Endodermal cell (in vitro differentiated cells): ENCODE measurements around the gene TEX2. TPM values are rescaled to one million over a fixed set of nuclear protein-coding genes. Genes with fewer than 3 reads are reported as not detected.

Source experiments
- DNase-seq: peaks from one replicate; pipeline ENCODE4 v3.0.0-alpha.2; 2017
- H3K27ac ChIP-seq: 2 replicates; pipeline ENCODE4 v1.5.1; 2013; ENCODE audit warnings: mild to moderate bottlenecking, low read depth, low read length, moderate library complexity
- H3K27me3 ChIP-seq: 2 replicates; pipeline ENCODE4 v1.6.1; 2013; ENCODE audit warnings: mild to moderate bottlenecking, low read length, moderate library complexity; ENCODE audit not compliant: insufficient read depth, control insufficient read depth, poor library complexity, severe bottlenecking
- H3K36me3 ChIP-seq: 2 replicates; pipeline ENCODE4 v1.7.0; 2013; ENCODE audit warnings: mild to moderate bottlenecking, low read length, moderate library complexity; ENCODE audit not compliant: control insufficient read depth, insufficient read depth
- H3K4me1 ChIP-seq: one replicate; pipeline ENCODE4 v1.7.0; 2013; ENCODE audit warnings: low read length; ENCODE audit not compliant: control insufficient read depth, insufficient read depth
- H3K4me3 ChIP-seq: 2 replicates; pipeline ENCODE4 v1.5.1; 2013; ENCODE audit warnings: mild to moderate bottlenecking, low read length, moderate library complexity
- H3K9ac ChIP-seq: 2 replicates; pipeline ENCODE4 v1.6.1; 2013; ENCODE audit warnings: mild to moderate bottlenecking, low read length, moderate library complexity; ENCODE audit not compliant: poor library complexity, severe bottlenecking; ENCODE audit errors: extremely low read depth
- H3K9me3 ChIP-seq: 2 replicates; pipeline ENCODE4 v1.6.1; 2013; ENCODE audit warnings: mild to moderate bottlenecking, low read length, moderate library complexity; ENCODE audit not compliant: control insufficient read depth
- H3K27ac Mint-ChIP-seq: 2 replicates; pipeline ENCODE4 v1.8.0; 2020; ENCODE audit warnings: mixed read lengths
- H3K27me3 Mint-ChIP-seq: 2 replicates; pipeline ENCODE4 v1.8.0; 2021; ENCODE audit warnings: mild to moderate bottlenecking, mixed read lengths; ENCODE audit not compliant: insufficient read depth
- H3K36me3 Mint-ChIP-seq: 2 replicates; pipeline ENCODE4 v1.8.0; 2020; ENCODE audit warnings: low read depth, mixed read lengths
- H3K4me1 Mint-ChIP-seq: 2 replicates; pipeline ENCODE4 v1.8.0; 2020; ENCODE audit warnings: mixed read lengths
- H3K4me3 Mint-ChIP-seq: 2 replicates; pipeline ENCODE4 v1.8.0; 2020; ENCODE audit warnings: mild to moderate bottlenecking, moderate library complexity, mixed read lengths
- H3K9me3 Mint-ChIP-seq: 2 replicates; pipeline ENCODE4 v1.8.0; 2020; ENCODE audit warnings: mild to moderate bottlenecking, mixed read lengths
- WGBS, 2 experiments: methylation state at CpG; one replicate each; pipeline versions ENCODE4 v1.1.5 to v1.1.7; 2013; ENCODE audit warnings: missing lambda C conversion rate in 2 of 2, mixed read lengths in 1 of 2; ENCODE audit not compliant: insufficient coverage in 1 of 2, insufficient read length in 1 of 2; 5-methylcytosine and 5-hydroxymethylcytosine counted together
- total RNA-seq, 2 donors: library from RNA; stranded (reverse); fragmentation: NEBNext Ultra II Directional in 1 of 2; extraction: Animal tissue kit (Norgen Biotek cat#: 25700) in 1 of 2; gene quantifications; 2 replicates in 1 of 2; 3 replicates in 1 of 2; pipeline ENCODE4 v1.2.1, GENCODE V29; 2021
- TF ChIP-seq, protein P1 (sequence below): fragments of 200-600 bp; sonication (generic); conservative IDR thresholded peaks from 2 replicates; pipeline ENCODE4 v1.5.0; 2021; ENCODE audit warnings: antibody characterized with exemption, mild to moderate bottlenecking

Gene TEX2
- total RNA-seq, 2 donors from 2014 or later: 11.6 to 13.1 TPM

DNA sequence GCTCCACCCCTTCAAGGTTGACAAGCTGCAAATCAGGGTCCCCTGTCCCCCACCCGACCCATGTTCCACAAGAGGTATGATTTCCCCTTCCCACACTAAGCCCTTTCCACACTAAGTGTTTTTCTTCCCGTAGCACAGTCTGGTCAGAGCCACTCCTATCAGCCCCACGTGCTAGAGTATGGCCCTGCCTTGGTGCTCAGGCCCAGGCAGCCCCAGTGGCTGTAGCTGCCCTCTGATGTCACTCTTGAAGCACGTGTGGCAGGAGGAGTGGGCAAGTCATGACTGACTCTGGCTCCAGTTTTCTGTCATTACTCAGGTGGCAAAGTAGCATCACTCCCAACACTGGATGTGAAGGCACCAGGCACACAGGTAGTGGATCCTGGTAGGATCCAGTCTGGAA lies 97.7 kb downstream of the TEX2 start:
- Mint-ChIP-seq H3K4me3 (no peak overlapping the region), H3K9me3 (no peaks in the 10 kb centered on the region), H3K4me1 (peaks cover 5% of the 10 kb centered on the region), H3K27ac (no peak overlapping the region), H3K36me3 (peaks cover 9% of the 10 kb centered on the region), H3K27me3 (no peaks in the 10 kb centered on the region)
- Histone ChIP-seq H3K27me3 (no peaks in the 10 kb centered on the region), H3K9me3 (no peaks in the 10 kb centered on the region), H3K27ac (no peak overlapping the region), H3K9ac (no peak overlapping the region), H3K36me3 (no peaks in the 10 kb centered on the region), H3K4me3 (no peak overlapping the region), H3K4me1 (no peaks in the 10 kb centered on the region)
- TF ChIP-seq, protein P1, sequence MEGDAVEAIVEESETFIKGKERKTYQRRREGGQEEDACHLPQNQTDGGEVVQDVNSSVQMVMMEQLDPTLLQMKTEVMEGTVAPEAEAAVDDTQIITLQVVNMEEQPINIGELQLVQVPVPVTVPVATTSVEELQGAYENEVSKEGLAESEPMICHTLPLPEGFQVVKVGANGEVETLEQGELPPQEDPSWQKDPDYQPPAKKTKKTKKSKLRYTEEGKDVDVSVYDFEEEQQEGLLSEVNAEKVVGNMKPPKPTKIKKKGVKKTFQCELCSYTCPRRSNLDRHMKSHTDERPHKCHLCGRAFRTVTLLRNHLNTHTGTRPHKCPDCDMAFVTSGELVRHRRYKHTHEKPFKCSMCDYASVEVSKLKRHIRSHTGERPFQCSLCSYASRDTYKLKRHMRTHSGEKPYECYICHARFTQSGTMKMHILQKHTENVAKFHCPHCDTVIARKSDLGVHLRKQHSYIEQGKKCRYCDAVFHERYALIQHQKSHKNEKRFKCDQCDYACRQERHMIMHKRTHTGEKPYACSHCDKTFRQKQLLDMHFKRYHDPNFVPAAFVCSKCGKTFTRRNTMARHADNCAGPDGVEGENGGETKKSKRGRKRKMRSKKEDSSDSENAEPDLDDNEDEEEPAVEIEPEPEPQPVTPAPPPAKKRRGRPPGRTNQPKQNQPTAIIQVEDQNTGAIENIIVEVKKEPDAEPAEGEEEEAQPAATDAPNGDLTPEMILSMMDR: no peak
- 85 to 100% methylated on average over 3 to 4 of the region's 4 CpGs for WGBS, 2 experiments
- no peak for DNase-seq

GRCh38 chr17:64164596-64165285 lies 98.3 kb downstream of the TEX2 start:
- Mint-ChIP-seq H3K4me1 (peaks cover 5% of the 10 kb centered on the region), H3K27me3 (no peaks in the 10 kb centered on the region), H3K4me3 (no peak overlapping the region), H3K27ac (no peak overlapping the region), H3K36me3 (peaks cover 3% of the 10 kb centered on the region), H3K9me3 (no peaks in the 10 kb centered on the region)
- TF ChIP-seq, protein P1: no peak
- Histone ChIP-seq H3K27me3 (no peaks in the 10 kb centered on the region), H3K4me1 (no peaks in the 10 kb centered on the region), H3K4me3 (no peak overlapping the region), H3K27ac (no peak overlapping the region), H3K36me3 (no peaks in the 10 kb centered on the region), H3K9me3 (no peaks in the 10 kb centered on the region), H3K9ac (no peak overlapping the region)
- WGBS, 2 experiments: 96 to 100% methylated on average over 2 to 6 of the region's 6 CpGs
- DNase-seq: no peak

- H3K4me3 ChIP-seq: no peak overlapping the region
- Mint-ChIP-seq H3K4me1 (peaks cover 12% of the 10 kb centered on the region), H3K4me3 (no peak overlapping the region), H3K27ac (no peak overlapping the region), H3K36me3 (peaks cover 3% of the 10 kb centered on the region), H3K27me3 (no peaks in the 10 kb centered on the region), H3K9me3 (no peaks in the 10 kb centered on the region)
- H3K27ac ChIP-seq: no peak overlapping the region
- TF ChIP-seq, protein P1: no peak
- 81 to 93% methylated on average over 5 to 6 of the region's 6 CpGs for WGBS, 2 experiments
- H3K9me3 ChIP-seq: no peaks in the 10 kb centered on the region
- no peaks in the 10 kb centered on the region for H3K36me3 ChIP-seq
- no peak for DNase-seq
- no peaks in the 10 kb centered on the region for H3K27me3 ChIP-seq
- no peaks in the 10 kb centered on the region for H3K4me1 ChIP-seq
- no peak overlapping the region for H3K9ac ChIP-seq
Observed at GRCh38 chr17:64163468-64163867, 99.6 kb downstream of the TEX2 start.
